SU-DHL-6 (cell line): Measurements from ENCODE around the gene OTOS.

Experiments
- H2AFZ ChIP-seq: fragments of 200-600 bp; sonication (generic); 2 replicates; pipeline ENCODE4 v1.6.1; 2014; ENCODE audit warnings: low read depth, mild to moderate bottlenecking, moderate library complexity, mixed read lengths, antibody characterized with exemption, low read length; ENCODE audit not compliant: severe bottlenecking
- H3F3A ChIP-seq: fragments of 200-600 bp; shearing (Covaris generic); 2 replicates; pipeline ENCODE4 v1.6.0; 2016; ENCODE audit warnings: antibody characterized with exemption, mild to moderate bottlenecking; ENCODE audit not compliant: insufficient read depth
- H3K27ac ChIP-seq: fragments of 200-600 bp; sonication (generic); 2 replicates; pipeline ENCODE4 v1.5.1; 2016; ENCODE audit warnings: low read depth, mild to moderate bottlenecking, low read length, moderate library complexity, mixed read lengths
- H3K27me3 ChIP-seq: fragments of 200-600 bp; sonication (generic), shearing (Covaris generic); 2 replicates; pipeline ENCODE4 v1.6.0; 2014; ENCODE audit warnings: mild to moderate bottlenecking, low read length
- H3K36me3 ChIP-seq: fragments of 200-600 bp; sonication (generic); 2 replicates; pipeline ENCODE4 v1.6.1; 2014; ENCODE audit warnings: mild to moderate bottlenecking, low read length, mixed read lengths
- H3K4me2 ChIP-seq: fragments of 300-600, 200-600 bp; shearing (Covaris generic), sonication (generic); 2 replicates; pipeline ENCODE4 v1.6.0; 2014; ENCODE audit warnings: low read length, low read depth, mild to moderate bottlenecking; ENCODE audit not compliant: poor library complexity, severe bottlenecking
- H3K4me3 ChIP-seq: fragments of 200-600 bp; sonication (generic); 2 replicates; pipeline ENCODE4 v1.5.1; 2014; ENCODE audit warnings: antibody characterized with exemption, low read length, mild to moderate bottlenecking, mixed read lengths; ENCODE audit not compliant: insufficient read depth, poor library complexity, severe bottlenecking
- H3K79me2 ChIP-seq: fragments of 200-600 bp; sonication (generic); 2 replicates; pipeline ENCODE4 v1.6.1; 2014; ENCODE audit warnings: mild to moderate bottlenecking, low read length, moderate library complexity; ENCODE audit not compliant: insufficient read depth
- H3K9ac ChIP-seq: fragments of 200-600 bp; sonication (generic); 2 replicates; pipeline ENCODE4 v1.7.0; 2014; ENCODE audit warnings: mild to moderate bottlenecking, low read length
- H3K9me2 ChIP-seq: fragments of 200-600 bp; sonication (generic); replicated peaks from 2 replicates; pipeline ENCODE4 v1.6.1; 2014; ENCODE audit warnings: low read length; ENCODE audit not compliant: insufficient read depth
- H3K9me3 ChIP-seq: fragments of 200-600 bp; sonication (generic); 2 replicates; pipeline ENCODE4 v1.6.1; 2014; ENCODE audit warnings: low read length, mixed read lengths; ENCODE audit not compliant: insufficient read depth
- H4K20me1 ChIP-seq: fragments of 200-600 bp; sonication (generic); 2 replicates; pipeline ENCODE4 v1.6.1; 2014; ENCODE audit warnings: low read depth, mild to moderate bottlenecking, antibody characterized with exemption, low read length, moderate library complexity, mixed read lengths
- EZH2phosphoT487 ChIP-seq: fragments of 200-600 bp; sonication (generic), shearing (Covaris generic); conservative IDR thresholded peaks from 2 replicates; pipeline ENCODE4 v1.6.1; 2018; ENCODE audit warnings: mild to moderate bottlenecking, antibody characterized with exemption, low read length, moderate library complexity, mixed read lengths
- TF ChIP-seq, protein P1 (sequence below): fragments of 200-600 bp; sonication (generic); IDR thresholded peaks from one replicate; pipeline ENCODE4 v1.5.1; 2017; ENCODE audit warnings: antibody characterized with exemption, mild to moderate bottlenecking, low read length, moderate library complexity; ENCODE audit not compliant: insufficient read depth, poor library complexity, severe bottlenecking

The OTOS gene

DNA sequence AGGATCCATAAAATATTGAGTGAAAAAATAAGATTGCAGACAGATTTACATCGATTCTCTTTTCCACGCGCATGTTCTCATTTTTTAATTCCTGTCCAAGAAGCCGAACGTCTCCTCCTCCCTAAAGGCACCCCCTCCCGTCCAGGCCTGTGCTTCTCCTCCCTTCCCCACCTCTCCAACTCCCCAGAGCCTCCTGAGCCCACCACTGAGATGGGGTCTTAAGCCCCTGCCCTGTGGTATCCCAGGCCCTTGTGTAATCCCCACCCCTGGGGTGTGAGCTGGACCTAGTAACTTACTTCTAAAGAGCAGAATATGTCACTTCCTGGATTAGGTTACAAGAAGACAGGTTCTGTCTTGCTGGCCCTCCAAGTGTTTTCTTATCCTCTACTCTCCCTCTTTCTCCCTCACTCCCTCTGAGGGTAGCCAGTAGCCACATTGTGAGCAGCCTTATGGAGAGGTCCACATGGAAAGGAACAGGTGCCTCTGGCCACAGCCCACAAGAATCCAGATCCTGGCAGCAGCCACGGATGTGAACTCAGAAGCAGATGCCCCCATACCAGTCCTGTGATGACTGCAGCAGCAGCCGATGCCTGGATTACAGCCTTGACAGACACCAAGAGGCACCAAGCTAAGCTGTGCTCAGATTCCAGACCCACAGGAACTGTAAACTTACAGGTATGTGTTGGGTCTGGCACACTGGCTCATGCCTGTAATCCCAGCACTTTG is 39.6 kb upstream of the OTOS start:
- H3K9me3 ChIP-seq = no peaks in the 10 kb centered on the region
- H3K27ac ChIP-seq = no peak overlapping the region
- H3K36me3 ChIP-seq = no peaks in the 10 kb centered on the region
- H2AFZ ChIP-seq = no peak overlapping the region
- no peak overlapping the region for H3K4me2 ChIP-seq
- no peaks in the 10 kb centered on the region for H3K79me2 ChIP-seq
- H3K9me2 ChIP-seq = no peaks in the 10 kb centered on the region
- TF ChIP-seq, protein P1, sequence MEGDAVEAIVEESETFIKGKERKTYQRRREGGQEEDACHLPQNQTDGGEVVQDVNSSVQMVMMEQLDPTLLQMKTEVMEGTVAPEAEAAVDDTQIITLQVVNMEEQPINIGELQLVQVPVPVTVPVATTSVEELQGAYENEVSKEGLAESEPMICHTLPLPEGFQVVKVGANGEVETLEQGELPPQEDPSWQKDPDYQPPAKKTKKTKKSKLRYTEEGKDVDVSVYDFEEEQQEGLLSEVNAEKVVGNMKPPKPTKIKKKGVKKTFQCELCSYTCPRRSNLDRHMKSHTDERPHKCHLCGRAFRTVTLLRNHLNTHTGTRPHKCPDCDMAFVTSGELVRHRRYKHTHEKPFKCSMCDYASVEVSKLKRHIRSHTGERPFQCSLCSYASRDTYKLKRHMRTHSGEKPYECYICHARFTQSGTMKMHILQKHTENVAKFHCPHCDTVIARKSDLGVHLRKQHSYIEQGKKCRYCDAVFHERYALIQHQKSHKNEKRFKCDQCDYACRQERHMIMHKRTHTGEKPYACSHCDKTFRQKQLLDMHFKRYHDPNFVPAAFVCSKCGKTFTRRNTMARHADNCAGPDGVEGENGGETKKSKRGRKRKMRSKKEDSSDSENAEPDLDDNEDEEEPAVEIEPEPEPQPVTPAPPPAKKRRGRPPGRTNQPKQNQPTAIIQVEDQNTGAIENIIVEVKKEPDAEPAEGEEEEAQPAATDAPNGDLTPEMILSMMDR = no peak
- TF ChIP-seq EZH2phosphoT487 = no peak
- no peak overlapping the region for H3K4me3 ChIP-seq
- no peaks in the 10 kb centered on the region for H3F3A ChIP-seq
- H4K20me1 ChIP-seq = no peaks in the 10 kb centered on the region
- H3K9ac ChIP-seq = no peak overlapping the region
- no peaks in the 10 kb centered on the region for H3K27me3 ChIP-seq

DNA sequence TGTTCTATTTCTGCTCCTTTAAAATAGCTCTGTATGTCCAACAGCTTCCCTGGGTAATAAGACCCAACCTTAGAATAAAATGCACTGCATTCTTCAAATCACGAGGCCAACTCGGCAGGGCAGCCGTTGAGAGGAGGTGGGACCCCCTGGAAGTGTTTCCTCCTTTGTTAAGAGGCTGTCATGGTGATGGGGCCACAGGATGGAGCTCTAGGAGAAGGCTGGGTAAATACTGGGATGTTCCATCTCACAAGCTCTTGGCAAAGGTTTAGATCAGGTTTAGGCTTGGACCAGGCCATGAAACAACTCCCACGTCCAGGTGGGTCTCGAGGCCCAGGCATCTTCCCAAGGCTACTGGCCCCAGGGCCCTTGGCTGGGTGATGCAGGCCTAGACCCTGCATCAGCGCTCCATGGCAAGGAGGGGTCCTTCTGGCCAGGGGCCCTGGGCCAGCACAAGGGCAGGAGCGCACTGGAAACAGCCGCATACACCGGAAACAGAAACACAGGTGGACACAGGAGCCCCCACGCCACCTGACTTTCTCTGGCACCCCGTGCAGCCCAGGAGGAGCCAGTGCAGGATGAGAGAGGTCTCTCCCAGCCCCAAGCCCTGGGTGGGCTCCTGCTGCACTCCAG is 38.8 kb upstream of the OTOS start:
- no peak overlapping the region for H3K4me2 ChIP-seq
- no peak overlapping the region for H3K27ac ChIP-seq
- H3K4me3 ChIP-seq = no peak overlapping the region
- no peak for TF ChIP-seq EZH2phosphoT487
- TF ChIP-seq, protein P1 = no peak
- H3K9ac ChIP-seq = no peak overlapping the region
- H4K20me1 ChIP-seq = no peaks in the 10 kb centered on the region
- H3K9me3 ChIP-seq = no peaks in the 10 kb centered on the region
- H3K27me3 ChIP-seq = no peaks in the 10 kb centered on the region
- H3K9me2 ChIP-seq = no peaks in the 10 kb centered on the region
- H3F3A ChIP-seq = no peaks in the 10 kb centered on the region
- no peaks in the 10 kb centered on the region for H3K36me3 ChIP-seq
- no peaks in the 10 kb centered on the region for H3K79me2 ChIP-seq
- no peak overlapping the region for H2AFZ ChIP-seq

DNA sequence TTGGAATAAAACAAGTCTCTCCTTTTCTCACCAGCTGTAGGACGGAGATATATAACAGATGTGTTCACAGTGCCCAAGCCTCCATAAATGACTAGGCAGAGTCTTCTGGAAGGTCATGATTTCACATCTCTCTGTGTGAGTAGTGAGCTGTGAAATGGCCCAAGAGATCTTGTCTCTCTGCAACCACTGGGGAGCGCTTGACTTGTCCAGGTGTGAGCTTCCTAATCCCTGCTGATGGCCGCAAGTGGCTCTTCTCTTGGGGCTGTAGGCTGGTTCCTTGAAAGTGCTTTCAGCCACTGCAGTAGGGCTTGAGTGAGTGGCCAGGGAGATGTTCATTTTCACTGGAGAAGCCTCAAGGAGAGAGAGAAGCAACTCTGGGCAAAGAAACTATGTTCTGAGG is 38.1 kb upstream of the OTOS start:
- Histone ChIP-seq H3K9me3 (no peaks in the 10 kb centered on the region), H3K27ac (no peak overlapping the region), H4K20me1 (no peaks in the 10 kb centered on the region), H3K9ac (no peak overlapping the region), H3K79me2 (no peaks in the 10 kb centered on the region), H3F3A (no peaks in the 10 kb centered on the region), H3K27me3 (no peaks in the 10 kb centered on the region), H2AFZ (no peak overlapping the region), H3K36me3 (no peaks in the 10 kb centered on the region), H3K4me2 (no peak overlapping the region), H3K9me2 (no peaks in the 10 kb centered on the region), H3K4me3 (no peak overlapping the region)
- TF ChIP-seq, protein P1 = no peak
- TF ChIP-seq EZH2phosphoT487 = no peak
